Measurements from ENCODE around the gene RNU1-2. TPM values are rescaled to one million over a fixed set of nuclear protein-coding genes. Genes with fewer than 3 reads are reported as not detected.
"Not testable (repeated sequence)": the region's sequence is repeated elsewhere in the genome, so short reads cannot be mapped to it uniquely, and the experiment has no call there.

The RNU1-2 gene
- polyA plus RNA-seq, 10 donors, result 1.2 TPM; not detected in 9

GRCh38 chr1:16925635-16926490 is 30.1 kb downstream of the RNU1-2 start:
- DNase-seq, result no peak

DNA sequence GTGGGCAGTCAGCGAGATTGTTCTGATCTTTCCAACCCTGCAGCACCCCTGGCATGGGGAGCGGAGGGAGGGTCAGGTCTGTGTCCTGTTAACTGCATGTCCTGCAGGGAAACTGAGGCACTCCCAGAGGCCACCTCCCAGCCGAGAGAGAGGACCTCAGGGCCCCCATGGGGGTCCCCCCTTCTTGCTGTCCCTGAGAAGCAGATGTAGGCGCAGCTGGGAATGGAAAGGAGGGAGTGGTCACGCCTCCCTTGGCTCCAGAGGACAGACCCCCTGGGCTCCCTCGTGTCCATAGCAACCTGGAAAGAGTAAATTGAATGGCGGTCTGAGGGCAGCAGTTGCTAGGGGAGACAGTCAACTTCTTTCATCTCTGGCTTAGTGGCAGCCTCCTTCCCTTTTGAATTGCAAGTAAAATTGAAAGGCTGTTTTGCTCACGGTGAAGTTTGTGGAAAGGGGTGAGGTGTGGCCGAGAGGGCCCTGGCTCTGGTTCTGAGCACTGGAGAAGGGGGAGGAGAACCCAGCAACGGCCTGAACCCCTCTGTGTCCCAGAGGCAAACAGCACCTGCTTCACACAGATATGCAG is 30.8 kb downstream of the RNU1-2 start:
- DNase-seq, result no peak

- no peak for DNase-seq
Measured at GRCh38 chr1:16927256-16927655, 31.5 kb downstream of the RNU1-2 start.

- no peak for DNase-seq
Measured at GRCh38 chr1:16927711-16928485, 32.1 kb downstream of the RNU1-2 start.

DNA sequence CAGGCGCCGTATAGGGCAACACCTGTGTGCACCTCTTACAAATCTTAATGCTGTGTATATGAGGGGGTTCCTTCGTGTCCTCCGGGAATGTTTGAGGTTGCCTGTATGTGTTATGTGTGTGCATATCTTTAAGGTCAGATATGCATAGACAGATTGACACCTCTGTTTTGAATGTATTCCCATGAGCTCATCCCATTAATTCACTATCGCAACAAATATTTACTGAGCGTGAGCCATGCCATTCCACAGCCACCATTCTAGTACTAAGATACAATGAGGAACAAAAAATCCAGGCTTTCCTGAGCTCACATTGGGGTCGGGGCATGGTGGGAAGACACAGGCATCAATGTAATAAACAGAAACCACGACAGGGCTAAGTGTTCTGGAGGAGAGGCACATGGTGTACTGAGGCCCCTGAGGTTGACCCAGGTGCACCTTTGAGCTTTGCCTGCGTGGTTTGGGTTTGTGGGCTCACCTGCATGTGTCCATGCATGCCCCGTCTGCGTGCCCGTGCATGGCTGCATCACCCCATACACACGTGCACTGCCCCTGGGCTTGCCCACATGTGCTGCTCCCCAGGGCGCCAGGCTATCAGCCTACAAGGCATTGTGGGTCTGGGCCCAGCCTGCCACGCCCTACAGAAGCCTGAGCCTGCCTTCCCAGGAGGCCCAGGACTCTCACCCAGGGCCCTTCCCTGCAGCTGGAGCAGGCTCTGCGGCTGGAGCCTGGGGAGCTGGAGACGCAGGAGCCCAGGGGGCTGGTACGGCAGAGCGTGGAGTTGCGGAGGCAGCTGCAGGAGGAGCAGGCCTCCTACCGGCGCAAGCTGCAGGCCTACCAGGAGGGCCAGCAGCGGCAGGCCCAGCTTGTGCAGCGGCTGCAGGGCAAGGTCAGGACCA is 33.6 kb downstream of the RNU1-2 start:
- DNase-seq, result not testable (repeated sequence)

- DNase-seq, result not testable (repeated sequence)
Measured at GRCh38 chr1:16931206-16931934, 35.6 kb downstream of the RNU1-2 start.

- DNase-seq, result not testable (repeated sequence)
Measured at GRCh38 chr1:16933945-16934344, 38.2 kb downstream of the RNU1-2 start.

DNA sequence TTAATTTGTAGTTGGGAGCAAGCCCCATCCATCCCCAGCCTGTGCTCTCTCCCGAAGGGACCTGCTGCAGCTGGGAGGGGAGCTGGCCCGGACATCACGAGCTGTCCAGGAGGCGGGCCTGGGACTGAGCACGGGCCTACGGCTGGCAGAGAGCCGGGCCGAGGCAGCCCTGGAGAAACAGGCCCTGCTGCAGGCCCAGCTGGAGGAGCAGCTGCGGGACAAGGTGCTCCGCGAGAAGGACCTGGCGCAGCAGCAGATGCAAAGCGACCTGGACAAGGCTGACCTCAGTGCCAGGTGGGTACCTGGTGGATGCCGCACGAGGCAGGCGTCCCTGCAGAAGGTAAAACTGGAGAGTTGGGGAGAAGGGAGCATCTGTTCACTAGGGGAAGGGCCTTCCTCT is 40.8 kb downstream of the RNU1-2 start:
- DNase-seq, result not testable (repeated sequence)

DNA sequence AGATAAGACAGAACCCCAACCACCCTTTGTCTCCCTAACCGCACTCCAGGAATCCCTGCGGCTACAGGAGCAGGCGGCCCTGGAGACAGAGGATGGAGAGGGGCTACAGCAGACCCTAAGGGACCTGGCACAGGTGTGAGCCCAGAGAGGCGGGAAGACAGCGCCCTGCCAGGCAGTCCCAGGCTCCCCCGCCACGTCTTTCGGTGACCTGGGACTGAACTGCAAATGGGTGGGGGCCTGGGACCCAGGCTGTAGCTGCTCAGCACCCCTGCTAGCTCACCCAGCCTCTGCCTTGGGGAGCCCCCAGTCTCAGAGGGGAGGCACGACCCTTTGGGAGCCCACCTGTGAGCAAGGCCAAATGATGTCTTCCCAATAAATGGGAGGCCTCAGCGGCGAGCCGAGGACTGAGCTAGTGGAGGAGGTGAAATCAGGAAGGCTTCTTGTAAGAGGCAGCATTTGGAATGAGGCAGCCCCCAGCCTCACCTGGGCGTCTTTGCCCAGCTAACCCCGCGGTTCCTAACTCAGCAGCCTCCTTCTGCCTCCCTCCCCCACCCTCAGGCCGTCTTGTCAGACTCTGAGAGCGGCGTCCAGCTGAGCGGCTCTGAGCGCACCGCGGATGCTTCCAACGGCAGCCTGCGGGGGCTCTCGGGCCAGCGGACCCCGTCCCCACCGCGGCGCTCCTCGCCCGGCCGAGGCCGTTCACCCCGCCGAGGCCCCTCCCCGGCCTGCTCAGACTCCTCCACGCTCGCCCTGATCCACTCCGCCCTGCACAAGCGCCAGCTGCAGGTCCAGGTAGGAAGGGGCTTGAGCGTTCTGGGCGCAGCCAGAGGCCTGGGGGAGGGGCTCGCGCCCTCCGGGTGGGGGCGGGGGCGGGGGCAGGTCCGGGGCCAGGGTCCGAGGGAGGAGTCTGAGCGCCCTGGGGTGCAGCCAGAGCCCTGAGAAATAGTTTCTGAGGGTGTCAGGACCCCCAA is 42.9 kb downstream of the RNU1-2 start:
- no peak for DNase-seq

DNA sequence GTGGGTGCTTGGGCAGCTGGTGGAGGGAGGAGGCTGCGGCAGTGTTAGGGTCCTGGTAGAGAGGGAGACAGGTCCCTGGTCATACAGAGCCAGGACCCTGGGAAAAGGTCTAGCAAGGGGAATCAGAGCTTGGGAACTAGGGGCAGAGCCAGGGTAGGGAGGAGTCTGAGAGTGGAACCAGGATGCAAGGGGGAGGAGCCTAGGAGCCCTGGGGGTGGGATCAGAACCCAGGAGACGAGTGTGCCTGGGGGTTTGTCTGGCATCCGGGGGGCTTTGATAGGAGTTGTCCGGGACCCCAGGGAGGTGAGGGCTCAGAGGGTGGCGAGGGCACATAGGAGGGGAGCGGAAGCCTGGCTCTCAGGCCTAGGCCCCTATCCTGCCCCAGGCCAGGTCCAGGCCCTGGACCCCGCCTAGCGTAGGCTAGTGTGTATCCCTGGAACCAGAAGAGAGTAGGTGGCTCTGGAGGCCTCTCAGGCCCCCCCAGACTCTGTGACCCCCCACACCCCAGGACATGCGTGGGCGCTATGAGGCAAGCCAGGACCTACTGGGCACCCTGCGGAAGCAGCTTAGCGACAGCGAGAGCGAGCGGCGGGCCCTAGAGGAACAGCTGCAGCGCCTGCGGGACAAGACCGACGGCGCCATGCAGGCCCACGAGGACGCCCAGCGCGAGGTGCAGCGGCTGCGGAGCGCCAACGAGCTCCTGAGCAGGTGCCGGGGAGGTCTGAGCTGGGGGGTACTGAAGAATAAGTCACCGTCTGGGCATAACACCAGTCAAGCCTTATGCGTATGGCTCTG is 43.8 kb downstream of the RNU1-2 start:
- DNase-seq, result not testable (repeated sequence)

- no peak for DNase-seq
Measured at GRCh38 chr1:16944038-16944437, 48.3 kb downstream of the RNU1-2 start.

GRCh38 chr1:16945512-16945911 is 49.7 kb downstream of the RNU1-2 start:
- not testable (repeated sequence) for DNase-seq

Other genes with a start within 250 kb of the RNU1-2 start
- 1 to 10 TPM in 1 of 10 donors, not detected in 9; 1.2 TPM for gene RNU1-3, start 229.0 kb upstream of the RNU1-2 start, polyA plus RNA-seq (ENCODE audit: insufficient read length in 10 of 10)
- 1 to 10 TPM in 1 of 10 donors, not detected in 9; 1.2 TPM for gene RNU1-4, start 155.5 kb upstream of the RNU1-2 start, polyA plus RNA-seq (ENCODE audit: insufficient read length in 10 of 10)
- gene CROCC, start 26.0 kb downstream of the RNU1-2 start, polyA plus RNA-seq (ENCODE audit: insufficient read length in 10 of 10), result 10 to 100 TPM; 12.1 to 28.7 (median 22.7) TPM
- 100 to 1,000 TPM in 4 of 10 donors, 10 to 100 TPM in 6; 50.9 to 206 (median 95.5) TPM for gene MFAP2, start 84.6 kb downstream of the RNU1-2 start, polyA plus RNA-seq (ENCODE audit: insufficient read length in 10 of 10)
- 10 to 100 TPM; 13.3 to 27.2 (median 18.2) TPM for gene ATP13A2, start 115.9 kb downstream of the RNU1-2 start, polyA plus RNA-seq (ENCODE audit: insufficient read length in 10 of 10)
- gene SDHB, start 158.1 kb downstream of the RNU1-2 start, polyA plus RNA-seq (ENCODE audit: insufficient read length in 10 of 10), result 100 to 1,000 TPM in 8 of 10 donors, 10 to 100 TPM in 2; 84.0 to 146 (median 122) TPM
- gene PADI2, start 223.5 kb downstream of the RNU1-2 start, polyA plus RNA-seq (ENCODE audit: insufficient read length in 10 of 10), result 100 to 1,000 TPM in 2 of 10 donors, 10 to 100 TPM in 8; 28.5 to 126 (median 87.6) TPM